DND-41 (cell line): ENCODE data around the gene CTAGE15.
"Not testable (repeated sequence)": the region's sequence is repeated elsewhere in the genome, so short reads cannot be mapped to it uniquely, and the experiment has no call there.

Experiments
- CTCF ChIP-seq: IDR thresholded peaks from 2 replicates; pipeline ENCODE4 v1.5.1; 2012; ENCODE audit warnings: borderline replicate concordance, low read length, moderate library complexity, mild to moderate bottlenecking; ENCODE audit not compliant: poor library complexity, severe bottlenecking; ENCODE audit errors: extremely low read depth
- EZH2 ChIP-seq: IDR thresholded peaks from 3 replicates; pipeline ENCODE4 v1.6.1; 2012; ENCODE audit warnings: borderline replicate concordance, low read depth, mild to moderate bottlenecking, moderate library complexity, low read length, inconsistent platforms; ENCODE audit not compliant: severe bottlenecking

GRCh38 chr7:143522309-143522916 lies 49.2 kb upstream of the CTAGE15 start:
- TF ChIP-seq CTCF, EZH2: not testable (repeated sequence)
